GM19035 (cell line): ENCODE data around the gene SEMA5A.

Experiments
- ATAC-seq: cut with Tn5 transposase; IDR thresholded peaks from one replicate; pipeline ENCODE4 v1.9.1; 2021; ENCODE audit not compliant: unreplicated experiment

Gene SEMA5A

GRCh38 chr5:9342161-9342787, 203.6 kb downstream of the SEMA5A start:
- no peak for ATAC-seq

- ATAC-seq: no peak
These were observed 205.8 kb downstream of the SEMA5A start for GRCh38 chr5:9340085-9340484.

- no peak for ATAC-seq
These were observed 206.6 kb downstream of the SEMA5A start for GRCh38 chr5:9339206-9339818.

GRCh38 chr5:9338796-9339195, 207.1 kb downstream of the SEMA5A start:
- no peak for ATAC-seq

GRCh38 chr5:9337928-9338595, 207.8 kb downstream of the SEMA5A start:
- ATAC-seq: no peak

- no peak for ATAC-seq
These were observed 209.9 kb downstream of the SEMA5A start for GRCh38 chr5:9335754-9336495.

GRCh38 chr5:9335269-9335668, 210.6 kb downstream of the SEMA5A start:
- ATAC-seq: no peak

GRCh38 chr5:9332026-9332425, 213.8 kb downstream of the SEMA5A start:
- no peak for ATAC-seq

GRCh38 chr5:9331372-9331771, 214.5 kb downstream of the SEMA5A start:
- ATAC-seq: no peak

- no peak for ATAC-seq
These were observed 216.8 kb downstream of the SEMA5A start for GRCh38 chr5:9329125-9329524.

GRCh38 chr5:9325549-9325948, 220.3 kb downstream of the SEMA5A start:
- no peak for ATAC-seq

GRCh38 chr5:9324348-9325077, 221.4 kb downstream of the SEMA5A start:
- no peak for ATAC-seq

- no peak for ATAC-seq
These were observed 225.2 kb downstream of the SEMA5A start for GRCh38 chr5:9320652-9321051.

- no peak for ATAC-seq
These were observed 227.8 kb downstream of the SEMA5A start for GRCh38 chr5:9318031-9318430.

- no peak for ATAC-seq
These were observed 229.1 kb downstream of the SEMA5A start for GRCh38 chr5:9316733-9317132.

GRCh38 chr5:9316041-9316440, 229.8 kb downstream of the SEMA5A start:
- no peak for ATAC-seq

GRCh38 chr5:9314558-9314957, 231.3 kb downstream of the SEMA5A start:
- ATAC-seq: no peak

GRCh38 chr5:9313751-9314150, 232.1 kb downstream of the SEMA5A start:
- ATAC-seq: no peak

- no peak for ATAC-seq
These were observed 238.7 kb downstream of the SEMA5A start for GRCh38 chr5:9307150-9307549.

- ATAC-seq: no peak
These were observed 243.7 kb downstream of the SEMA5A start for GRCh38 chr5:9302218-9302617.

- ATAC-seq: no peak
These were observed 244.7 kb downstream of the SEMA5A start for GRCh38 chr5:9301200-9301599.
